Colonic mucosa (tissue), 4 donors: ENCODE results near the gene USP7. TPM values are rescaled to one million over a fixed set of nuclear protein-coding genes. Genes with fewer than 3 reads are reported as not detected.
A peak's percentile ranks its signal among the peaks of the same experiment; 100 is the strongest.

Experiments
- DNase-seq: peaks from one replicate; pipeline ENCODE4 v3.0.0-alpha.2; 2020
- H3K27ac ChIP-seq: fragments of 200-600 bp; one replicate; pipeline ENCODE4 v1.8.0; 2021
- H3K27me3 ChIP-seq: fragments of 200-600 bp; one replicate; pipeline ENCODE4 v1.8.0; 2021
- H3K36me3 ChIP-seq: fragments of 200-600 bp; one replicate; pipeline ENCODE4 v1.8.0; 2021
- H3K4me1 ChIP-seq: fragments of 200-600 bp; one replicate; pipeline ENCODE4 v1.8.0; 2021; ENCODE audit warnings: mild to moderate bottlenecking
- H3K4me3 ChIP-seq: fragments of 200-600 bp; one replicate; pipeline ENCODE4 v1.8.0; 2021
- H3K9ac ChIP-seq, 2 donors: one replicate each; pipeline ENCODE4 v1.7.0; 2013; ENCODE audit warnings: control low read depth in 2 of 2, low read depth in 2 of 2, low read length in 2 of 2
- H3K9me3 ChIP-seq: fragments of 200-600 bp; one replicate; pipeline ENCODE4 v1.8.0; 2021
- intact Hi-C: fragments of 100-400 bp; cut with DNase I; formaldehyde crosslinking; loops from one replicate; pipeline ENCODE4 v1.14.1; 2022
- total RNA-seq, 2 donors: library from RNA; stranded (reverse); fragmentation: NEBNext Ultra II Directional in 1 of 2; extraction: Animal tissue kit (Norgen Biotek cat#: 25700) in 1 of 2; gene quantifications; one replicate each; pipeline ENCODE4 v1.2.1, GENCODE V29; 2021
- TF ChIP-seq, protein P1 (sequence below): fragments of 200-600 bp; IDR thresholded peaks from one replicate; pipeline ENCODE4 v1.8.0; 2022; ENCODE audit warnings: antibody characterized with exemption, mild to moderate bottlenecking
- donor health status: healthy.
- donor health status: DM: no; HTN: no; CAD: no.
- donor health status: DM: no; HTN: no; CAD: no.

Gene USP7
- total RNA-seq, 2 donors from 2014 or later: 147 to 176 TPM

DNA sequence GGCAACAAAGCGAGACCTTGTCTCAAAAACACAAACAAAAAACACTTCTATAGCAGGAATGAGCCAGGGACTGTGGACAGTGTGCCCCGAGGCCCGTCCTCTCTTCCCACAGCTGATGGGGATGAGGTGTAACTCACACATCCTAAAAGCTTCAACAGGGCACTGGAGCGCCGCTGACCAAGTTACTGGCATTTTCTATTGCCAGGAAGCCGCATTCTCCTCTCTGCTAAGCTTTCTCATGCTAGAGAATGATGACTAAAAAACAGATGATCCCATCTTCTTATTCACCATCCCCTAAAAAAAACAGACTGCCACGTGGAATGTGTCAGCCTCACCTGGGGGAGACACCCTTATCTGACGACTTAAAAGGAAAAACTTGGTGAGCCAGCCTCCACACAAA, 111.2 kb downstream of the USP7 start:
- TF ChIP-seq, protein P1, sequence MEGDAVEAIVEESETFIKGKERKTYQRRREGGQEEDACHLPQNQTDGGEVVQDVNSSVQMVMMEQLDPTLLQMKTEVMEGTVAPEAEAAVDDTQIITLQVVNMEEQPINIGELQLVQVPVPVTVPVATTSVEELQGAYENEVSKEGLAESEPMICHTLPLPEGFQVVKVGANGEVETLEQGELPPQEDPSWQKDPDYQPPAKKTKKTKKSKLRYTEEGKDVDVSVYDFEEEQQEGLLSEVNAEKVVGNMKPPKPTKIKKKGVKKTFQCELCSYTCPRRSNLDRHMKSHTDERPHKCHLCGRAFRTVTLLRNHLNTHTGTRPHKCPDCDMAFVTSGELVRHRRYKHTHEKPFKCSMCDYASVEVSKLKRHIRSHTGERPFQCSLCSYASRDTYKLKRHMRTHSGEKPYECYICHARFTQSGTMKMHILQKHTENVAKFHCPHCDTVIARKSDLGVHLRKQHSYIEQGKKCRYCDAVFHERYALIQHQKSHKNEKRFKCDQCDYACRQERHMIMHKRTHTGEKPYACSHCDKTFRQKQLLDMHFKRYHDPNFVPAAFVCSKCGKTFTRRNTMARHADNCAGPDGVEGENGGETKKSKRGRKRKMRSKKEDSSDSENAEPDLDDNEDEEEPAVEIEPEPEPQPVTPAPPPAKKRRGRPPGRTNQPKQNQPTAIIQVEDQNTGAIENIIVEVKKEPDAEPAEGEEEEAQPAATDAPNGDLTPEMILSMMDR: no peak

DNA sequence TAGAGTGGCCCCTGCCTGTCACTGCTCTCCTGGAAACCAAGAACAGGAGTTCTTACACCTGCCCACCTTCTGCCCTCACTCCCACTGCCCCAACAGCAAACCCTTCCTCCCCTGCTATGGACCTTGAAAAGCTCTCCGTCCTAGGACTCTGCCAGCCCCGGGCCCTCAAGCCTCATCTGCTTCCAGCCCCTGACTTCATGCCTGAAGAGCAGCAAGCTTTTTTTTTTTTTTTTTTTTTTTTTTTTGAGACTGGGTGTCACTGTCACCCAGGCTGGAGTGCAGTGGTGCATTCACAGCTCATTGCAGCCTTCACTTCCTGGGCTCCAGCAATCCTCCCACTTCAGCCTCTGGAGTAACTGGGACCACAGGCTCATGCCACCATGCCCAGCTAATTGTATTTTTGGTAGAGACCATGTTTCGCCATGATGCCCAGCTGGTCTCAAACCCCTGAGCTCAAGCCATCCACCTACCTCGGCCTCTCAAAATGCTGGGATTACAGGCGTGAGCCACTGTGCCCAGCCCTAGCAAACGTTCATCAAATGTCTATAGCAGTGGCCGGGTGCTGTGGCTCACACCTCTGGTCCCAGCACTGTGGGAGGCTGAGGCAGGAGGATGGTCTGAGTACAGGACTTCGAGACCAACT, 111.8 kb downstream of the USP7 start:
- TF ChIP-seq, protein P1: no peak
- no peak overlapping the region for H3K4me3 ChIP-seq
- H3K36me3 ChIP-seq: peaks cover 5% of the 10 kb centered on the region
- H3K9ac ChIP-seq: no peak overlapping the region
- no peak overlapping the region for H3K27ac ChIP-seq
- no peaks in the 10 kb centered on the region for H3K9me3 ChIP-seq
- no peaks in the 10 kb centered on the region for H3K4me1 ChIP-seq
- no peaks in the 10 kb centered on the region for H3K27me3 ChIP-seq
- intact Hi-C loops: loop anchor here (10.0 kb wide), 1 partner anchor 47 kb away; no protein-coding TSS in a partner anchor
- peak; percentile 16 for DNase-seq

More for the DNA sequence above, 111.2 kb downstream of the USP7 start:
- DNase-seq: peak; percentile 15
- Histone ChIP-seq H3K4me1 (no peaks in the 10 kb centered on the region), H3K4me3 (no peak overlapping the region), H3K36me3 (peaks cover 5% of the 10 kb centered on the region), H3K9me3 (no peaks in the 10 kb centered on the region), H3K9ac (no peak overlapping the region), H3K27ac (no peak overlapping the region), H3K27me3 (no peaks in the 10 kb centered on the region)
- intact Hi-C loops: loop anchor here (10.0 kb wide), 1 partner anchor 48 kb away; no protein-coding TSS in a partner anchor

DNA sequence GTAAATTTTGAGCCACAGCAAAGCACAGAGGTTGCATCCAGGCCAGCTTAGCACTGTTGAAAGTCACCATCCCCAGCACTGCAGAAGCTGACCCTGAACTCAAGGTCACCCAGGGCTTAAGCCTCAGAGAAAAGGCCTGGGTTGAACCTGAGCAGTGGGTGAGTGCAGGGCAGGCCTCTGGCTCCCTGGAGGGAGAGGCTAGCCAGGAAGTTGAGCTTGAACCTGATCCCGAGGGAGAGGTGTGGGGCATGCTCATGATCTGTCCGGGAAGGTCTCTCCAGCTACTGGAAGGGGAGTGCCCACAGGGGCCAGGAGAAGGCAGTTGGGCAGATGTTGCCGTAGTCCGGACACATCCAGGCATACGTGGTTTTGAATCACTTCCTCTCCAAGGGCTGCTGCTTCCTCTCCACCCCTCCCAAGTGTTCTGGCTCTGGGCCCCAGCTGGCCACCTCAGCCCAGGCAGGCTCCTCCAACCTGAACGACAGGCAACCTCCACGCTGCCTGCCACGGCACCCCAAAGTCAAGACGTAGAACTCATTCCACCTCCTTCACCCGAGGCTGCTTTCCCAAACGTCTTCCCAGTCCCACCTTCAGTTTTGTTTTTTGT, 113.3 kb downstream of the USP7 start:
- Histone ChIP-seq H3K36me3 (peaks cover 4% of the 10 kb centered on the region), H3K27ac (no peak overlapping the region), H3K9ac (no peak overlapping the region)

DNA sequence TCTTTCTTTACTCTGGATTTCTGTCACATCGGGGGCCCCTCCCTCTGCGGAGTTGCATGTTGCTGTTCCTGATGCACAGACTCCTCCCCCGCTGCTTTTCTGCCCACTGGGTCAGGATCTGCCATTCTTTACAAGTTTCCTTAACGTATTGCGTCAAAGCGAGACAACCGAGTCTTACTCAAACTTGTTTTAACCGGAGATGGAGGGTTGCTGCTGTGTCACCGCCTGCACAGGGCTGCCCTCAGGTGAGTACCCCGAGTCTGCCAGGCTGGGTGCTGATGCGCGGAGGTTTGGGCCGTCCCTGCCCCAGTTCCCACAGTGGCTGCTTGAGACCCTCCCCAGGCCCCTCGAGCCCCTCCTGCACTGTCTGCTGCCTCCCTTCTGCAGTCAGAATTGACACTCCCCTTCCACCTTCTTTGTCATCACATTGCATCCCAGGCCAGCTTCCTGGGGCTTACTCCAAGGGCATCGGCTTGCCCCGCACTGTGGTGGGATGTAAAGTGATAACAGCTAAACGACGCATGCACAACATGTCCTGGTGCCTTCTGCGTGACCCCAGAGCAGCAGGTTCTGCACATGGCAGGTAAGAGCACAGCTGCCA, 114.2 kb downstream of the USP7 start:
- H3K4me1 ChIP-seq: no peaks in the 10 kb centered on the region
- H3K27me3 ChIP-seq: no peaks in the 10 kb centered on the region
- no peak for DNase-seq
- no peak overlapping the region for H3K4me3 ChIP-seq
- TF ChIP-seq, protein P1: no peak
- no peak overlapping the region for H3K9ac ChIP-seq
- no peaks in the 10 kb centered on the region for H3K36me3 ChIP-seq
- no peak overlapping the region for H3K27ac ChIP-seq
- intact Hi-C loops: loop anchor here (10.0 kb wide), 1 partner anchor 45 kb away; no protein-coding TSS in a partner anchor
- H3K9me3 ChIP-seq: no peaks in the 10 kb centered on the region

More for the DNA sequence above, 113.3 kb downstream of the USP7 start:
- Histone ChIP-seq H3K4me3 (no peak overlapping the region), H3K27me3 (no peaks in the 10 kb centered on the region), H3K4me1 (no peaks in the 10 kb centered on the region), H3K9me3 (no peaks in the 10 kb centered on the region)
- intact Hi-C loops: loop anchor here (10.0 kb wide), 1 partner anchor 46 kb away; no protein-coding TSS in a partner anchor
- peak; percentile 22 for DNase-seq
- TF ChIP-seq, protein P1: no peak

DNA sequence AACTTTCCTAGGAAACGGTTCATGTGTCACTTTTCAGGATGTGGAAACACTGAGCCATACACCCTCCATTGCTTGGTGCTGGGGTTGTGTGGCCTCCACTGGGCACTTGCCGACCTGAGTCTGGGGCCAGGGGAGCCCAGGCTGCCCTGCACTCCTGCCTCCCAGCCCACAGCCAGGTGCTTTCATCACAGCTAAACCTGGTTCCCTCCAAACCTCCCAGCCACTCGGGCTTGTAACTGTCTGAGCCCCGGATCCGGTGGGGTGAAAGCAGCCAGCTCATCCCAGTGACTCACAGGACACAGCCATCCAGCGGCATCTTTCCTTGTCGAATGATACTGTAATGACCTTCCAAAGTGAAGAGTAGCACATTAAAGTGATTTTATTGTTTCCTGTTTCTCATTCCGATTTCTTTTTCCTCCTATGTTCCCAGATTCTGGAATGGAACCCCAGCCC, 114.7 kb downstream of the USP7 start:
- H3K4me1 ChIP-seq: no peaks in the 10 kb centered on the region
- H3K36me3 ChIP-seq: no peaks in the 10 kb centered on the region
- no peaks in the 10 kb centered on the region for H3K27me3 ChIP-seq
- intact Hi-C loops: no loop called here
- TF ChIP-seq, protein P1: no peak
- H3K9me3 ChIP-seq: no peaks in the 10 kb centered on the region
- no peak overlapping the region for H3K9ac ChIP-seq
- no peak for DNase-seq
- H3K27ac ChIP-seq: no peak overlapping the region
- H3K4me3 ChIP-seq: no peak overlapping the region
